Hematopoietic multipotent progenitor cell treated with erythropoietin and hydrocortisone succinate and interleukin-3 and kit ligand, for 15 days (in vitro differentiated cells): ENCODE results near the gene CHST1.

ENCODE experiments used
- DNase-seq: peaks from one replicate; pipeline ENCODE4 v3.0.0-alpha.2; 2015; ENCODE audit warnings: low spot score

Gene CHST1

DNA sequence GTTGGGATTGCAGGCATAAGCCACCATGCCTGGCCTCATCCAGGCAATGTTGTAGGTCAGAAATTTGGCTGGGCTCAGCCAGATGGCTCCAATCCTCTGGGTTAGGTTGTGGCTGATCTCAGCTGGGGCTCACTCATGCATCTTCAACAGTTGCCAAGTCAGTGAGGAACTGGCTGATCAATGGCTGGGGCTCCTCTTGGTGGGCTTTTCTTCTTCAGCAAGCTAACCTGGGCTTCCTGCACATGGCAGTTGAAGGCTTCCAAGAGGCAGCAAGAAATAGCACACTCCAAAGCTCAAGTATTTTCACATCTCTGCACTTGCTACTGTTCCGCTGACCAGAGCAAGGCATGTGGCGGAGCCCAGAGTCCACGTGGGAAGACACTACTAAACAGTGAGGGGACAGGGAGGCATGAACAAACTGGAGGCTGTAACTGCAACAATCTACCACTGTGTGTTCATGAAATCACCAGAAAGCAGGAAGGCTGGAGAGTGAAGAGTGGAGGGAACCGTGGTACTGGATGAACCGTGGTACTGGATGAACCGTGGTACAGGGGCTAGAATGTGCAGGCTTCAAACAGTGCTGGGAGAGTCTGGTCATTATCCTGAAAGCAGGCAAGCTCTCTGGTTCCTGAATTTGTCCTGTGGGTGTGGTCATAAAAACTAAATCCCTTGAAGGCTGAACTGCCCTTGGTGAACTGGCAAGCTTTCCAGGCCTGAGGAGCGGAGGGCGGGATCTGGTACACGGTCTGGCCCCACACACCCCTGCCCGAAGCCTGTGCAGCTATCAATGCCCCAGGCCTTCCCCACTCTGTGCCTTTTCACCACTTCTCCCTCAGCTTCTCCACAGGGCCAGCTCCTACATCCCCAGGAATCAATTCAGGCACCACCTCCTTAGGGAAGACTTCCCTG lies 20.2 kb downstream of the CHST1 start:
- no peak for DNase-seq

DNA sequence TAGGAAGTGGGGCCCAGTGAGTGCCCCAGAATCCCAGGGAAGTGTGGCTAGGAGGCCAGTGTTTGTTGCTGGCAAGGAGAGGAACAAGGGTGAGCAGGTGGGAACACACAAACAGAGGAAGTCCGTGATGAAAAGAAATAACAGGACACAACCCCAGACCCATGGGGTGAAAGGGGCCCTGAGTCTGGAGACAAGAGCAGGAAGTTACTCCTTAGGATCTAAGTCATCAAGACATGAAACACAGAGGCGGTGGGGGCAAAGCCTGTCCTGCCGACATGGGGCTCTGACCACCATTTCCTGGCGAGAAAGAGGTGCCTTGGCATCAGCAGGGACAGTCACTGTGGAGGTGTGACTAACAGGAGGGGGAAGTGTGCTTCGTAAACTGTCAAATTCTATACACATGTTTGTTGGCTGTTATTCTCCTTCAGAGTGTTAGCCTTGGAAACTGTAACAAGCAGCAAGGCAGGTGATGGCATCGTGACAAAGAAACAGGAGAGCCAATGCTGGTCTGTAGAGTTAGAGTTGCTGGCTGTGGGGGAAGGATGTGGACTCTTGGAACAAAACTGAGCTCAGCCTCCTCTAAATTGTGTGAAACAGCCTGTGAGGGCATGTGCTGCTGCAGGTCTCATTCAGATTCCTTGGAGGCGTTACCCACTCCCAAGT lies 21.7 kb downstream of the CHST1 start:
- DNase-seq: no peak

DNA sequence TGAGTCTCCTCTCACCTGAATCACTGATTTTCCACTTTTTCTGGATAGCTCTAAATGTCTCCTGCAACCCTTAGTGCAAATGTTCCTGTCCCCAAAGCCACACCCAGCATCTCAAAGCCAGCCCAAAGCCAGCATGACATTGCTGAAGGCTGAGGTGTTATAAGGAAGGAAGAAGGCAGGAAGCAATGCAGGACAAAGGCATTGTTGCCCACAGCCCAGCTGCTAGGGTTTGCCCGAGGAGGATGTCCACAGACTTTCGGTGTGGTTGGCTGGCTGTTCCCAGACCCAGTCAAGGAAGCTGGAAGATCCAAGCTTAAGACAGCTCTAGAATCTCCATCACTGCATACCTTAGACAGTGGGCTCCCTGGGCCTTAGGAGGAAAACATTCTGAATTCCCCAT lies 23.5 kb downstream of the CHST1 start:
- no peak for DNase-seq

DNA sequence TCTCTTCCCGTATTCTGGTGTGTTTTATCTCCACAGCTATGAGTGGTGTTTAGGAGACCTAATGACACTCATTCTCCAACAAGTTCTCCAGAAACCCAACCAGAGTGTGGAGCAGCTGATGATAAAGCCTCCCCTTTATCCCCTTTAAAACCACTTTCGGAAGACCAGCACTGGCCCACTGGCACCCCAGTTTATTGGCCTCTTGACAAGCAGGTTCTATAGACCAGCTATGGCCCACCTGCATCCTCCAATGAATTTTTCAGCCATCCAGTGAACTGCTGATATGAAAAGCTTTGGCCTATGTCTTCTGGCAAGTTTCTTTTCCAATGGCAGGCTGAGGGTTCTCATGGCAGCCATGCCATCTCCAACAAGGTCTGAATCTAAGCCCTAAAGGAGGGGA lies 27.4 kb downstream of the CHST1 start:
- no peak for DNase-seq

DNA sequence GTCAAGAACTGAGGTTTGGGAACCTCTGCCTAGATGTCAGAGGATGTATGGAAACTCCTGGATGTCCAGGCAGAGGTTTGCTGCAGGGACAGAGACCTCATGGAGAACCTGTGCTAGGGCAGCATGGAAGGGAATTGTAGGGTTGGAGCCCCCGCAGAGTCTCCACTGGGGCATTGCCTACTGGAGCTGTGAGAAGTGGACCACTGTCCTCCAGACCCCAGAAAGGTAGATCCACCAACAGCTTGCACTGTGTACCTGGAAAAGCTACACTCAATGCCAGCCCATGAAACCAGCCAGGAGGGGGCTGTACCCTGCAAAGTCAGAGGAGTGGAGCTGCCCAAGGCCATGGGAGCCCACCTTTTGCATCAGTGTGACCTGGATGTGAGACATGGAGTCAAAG lies 29.5 kb downstream of the CHST1 start:
- no peak for DNase-seq

DNA sequence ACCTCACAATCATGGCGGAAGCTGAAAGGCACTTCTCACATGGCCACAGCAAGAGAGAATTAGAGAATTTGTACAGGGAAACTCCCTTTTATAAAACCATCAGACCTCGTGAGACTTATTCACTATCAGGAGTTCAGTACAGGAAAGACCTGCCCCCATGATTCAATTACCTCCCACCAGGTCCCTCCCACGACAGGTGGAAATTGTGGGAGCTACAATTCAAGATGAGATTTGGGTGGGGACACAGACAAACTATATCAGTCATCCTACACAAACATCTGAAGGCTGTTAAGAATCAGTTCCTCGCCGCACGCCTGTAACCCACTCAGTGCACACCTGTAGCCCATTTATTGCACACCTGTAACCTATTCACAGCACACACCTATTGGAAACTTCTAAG lies 39.8 kb downstream of the CHST1 start:
- no peak for DNase-seq

GRCh38 chr11:45624095-45624494 lies 41.3 kb downstream of the CHST1 start:
- DNase-seq: no peak

GRCh38 chr11:45622861-45623260 lies 42.6 kb downstream of the CHST1 start:
- no peak for DNase-seq

GRCh38 chr11:45622283-45622682 lies 43.1 kb downstream of the CHST1 start:
- DNase-seq: no peak

DNA sequence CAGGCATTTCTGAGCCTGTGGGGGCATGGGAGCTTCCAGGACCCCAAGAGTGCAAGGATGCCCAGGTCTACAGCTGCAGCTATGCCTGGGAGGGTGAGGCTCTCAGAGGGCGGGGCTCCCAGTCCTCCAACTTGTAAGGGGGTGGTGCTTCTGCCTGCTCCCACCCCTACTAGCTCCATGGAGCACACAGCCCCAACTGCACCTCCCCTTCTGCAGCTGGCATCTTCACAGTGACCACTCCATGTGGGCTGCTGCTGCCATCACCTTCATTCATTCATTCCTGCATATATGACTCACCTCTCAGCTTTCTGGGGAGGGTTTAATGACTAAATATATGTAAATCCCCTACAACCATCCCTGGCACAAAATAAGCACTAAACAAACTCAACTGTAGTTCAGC lies 43.8 kb downstream of the CHST1 start:
- DNase-seq: no peak

DNA sequence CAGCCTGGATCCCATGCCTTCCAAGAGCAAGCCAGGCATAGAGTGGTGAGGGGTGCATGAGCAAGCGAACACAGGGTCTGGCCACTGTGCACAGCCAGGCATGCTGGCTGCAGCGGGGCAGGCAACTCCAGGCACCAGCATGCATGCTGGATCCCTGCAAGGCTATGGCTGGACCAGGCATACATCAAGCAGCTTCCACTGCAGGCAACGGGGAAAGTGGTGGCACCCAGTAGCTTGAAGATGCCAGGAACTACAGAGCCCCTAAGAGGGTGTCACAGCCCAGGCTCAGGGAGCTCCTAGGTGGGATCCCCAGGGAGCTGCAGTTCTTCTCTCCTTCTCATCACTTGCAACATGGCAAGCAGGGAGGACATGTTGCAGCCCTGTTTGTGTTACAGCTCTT lies 45.2 kb downstream of the CHST1 start:
- no peak for DNase-seq

DNA sequence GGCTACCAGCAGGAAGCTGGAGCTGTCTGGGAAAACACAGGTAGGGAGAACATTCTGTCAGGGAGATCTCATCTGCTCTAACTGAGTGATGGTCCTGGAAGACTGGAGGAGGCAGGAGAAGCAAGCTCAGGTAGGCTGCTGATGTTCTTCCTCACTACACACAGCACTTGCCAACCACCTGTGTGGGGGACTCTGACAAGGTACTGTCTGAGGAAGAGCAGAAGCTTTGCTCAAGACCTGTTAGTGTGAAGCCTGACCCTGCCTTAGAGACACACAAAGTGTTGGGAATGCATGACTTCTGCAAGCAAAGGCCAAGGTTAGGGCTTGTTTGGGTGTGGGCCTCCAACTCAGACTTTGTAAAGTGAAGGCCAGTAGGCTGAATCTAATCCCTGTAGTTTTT lies 46.5 kb downstream of the CHST1 start:
- DNase-seq: no peak

DNA sequence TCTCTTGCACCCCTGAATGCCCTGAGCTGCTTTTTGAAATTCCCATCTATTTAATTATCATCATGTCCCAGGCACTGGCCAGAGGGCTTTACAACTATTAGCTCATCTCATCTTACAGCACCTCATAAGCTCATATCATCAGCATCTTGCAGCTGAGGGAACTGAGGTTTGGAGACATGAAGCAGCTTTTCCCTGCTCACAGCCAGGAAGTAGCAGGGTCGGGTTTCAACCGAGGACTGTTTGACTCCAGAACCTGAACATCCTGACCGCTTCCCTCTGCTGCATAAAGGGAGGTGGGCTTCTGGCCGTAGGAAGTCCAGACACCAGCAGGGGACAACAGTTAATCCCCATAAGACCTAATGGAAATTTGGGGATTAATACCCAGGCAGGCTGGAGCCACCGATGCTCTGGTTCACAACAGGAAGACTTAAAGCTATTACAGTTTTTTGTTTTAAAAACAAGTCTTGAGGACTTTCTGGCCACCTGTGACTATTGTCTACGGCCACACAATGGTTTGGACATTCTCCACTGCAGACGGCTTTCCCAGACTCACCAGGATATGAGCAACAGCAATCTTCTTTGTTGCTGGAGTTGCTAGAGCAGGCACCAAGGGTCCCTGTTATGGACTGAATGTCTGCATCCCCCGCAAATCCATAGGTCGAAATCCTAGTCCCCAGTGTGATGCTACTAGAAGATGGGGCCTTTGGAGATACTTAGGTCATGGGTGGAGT lies 47.4 kb downstream of the CHST1 start:
- DNase-seq: no peak

DNA sequence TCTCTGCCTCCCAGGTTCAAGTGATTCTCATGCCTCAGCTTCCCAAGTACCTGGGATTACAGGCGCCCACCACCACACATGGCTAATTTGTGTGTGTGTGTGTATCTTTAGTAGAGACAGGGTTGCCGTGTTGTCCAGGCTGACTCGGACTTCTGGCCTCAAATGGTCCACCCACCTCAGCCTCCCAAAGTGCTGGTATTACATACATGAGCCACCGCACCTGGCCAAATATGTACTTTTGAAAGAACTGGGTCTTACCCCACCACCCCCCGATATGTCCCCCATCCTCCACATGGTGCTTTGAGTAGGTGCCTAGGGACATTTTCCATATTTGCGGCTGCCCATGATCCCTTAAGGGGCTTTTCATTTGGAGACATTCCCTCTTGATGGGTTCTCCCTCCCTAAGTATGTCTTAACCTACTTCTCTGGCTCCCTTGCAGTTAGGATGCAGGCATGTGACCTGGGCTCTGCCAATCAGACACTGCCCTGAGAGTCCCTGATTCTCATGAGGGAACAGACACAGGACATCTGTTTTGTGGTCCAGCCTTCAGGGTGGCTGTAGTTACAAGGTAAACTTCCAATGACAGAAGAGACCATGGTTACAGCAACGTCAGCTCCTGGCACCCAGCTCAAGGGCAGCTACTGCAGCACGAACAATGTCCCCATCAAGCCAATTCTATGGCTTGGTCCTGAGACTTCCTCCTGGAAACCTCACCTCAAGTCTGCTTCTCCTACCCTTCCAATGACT lies 48.4 kb downstream of the CHST1 start:
- no peak for DNase-seq

DNA sequence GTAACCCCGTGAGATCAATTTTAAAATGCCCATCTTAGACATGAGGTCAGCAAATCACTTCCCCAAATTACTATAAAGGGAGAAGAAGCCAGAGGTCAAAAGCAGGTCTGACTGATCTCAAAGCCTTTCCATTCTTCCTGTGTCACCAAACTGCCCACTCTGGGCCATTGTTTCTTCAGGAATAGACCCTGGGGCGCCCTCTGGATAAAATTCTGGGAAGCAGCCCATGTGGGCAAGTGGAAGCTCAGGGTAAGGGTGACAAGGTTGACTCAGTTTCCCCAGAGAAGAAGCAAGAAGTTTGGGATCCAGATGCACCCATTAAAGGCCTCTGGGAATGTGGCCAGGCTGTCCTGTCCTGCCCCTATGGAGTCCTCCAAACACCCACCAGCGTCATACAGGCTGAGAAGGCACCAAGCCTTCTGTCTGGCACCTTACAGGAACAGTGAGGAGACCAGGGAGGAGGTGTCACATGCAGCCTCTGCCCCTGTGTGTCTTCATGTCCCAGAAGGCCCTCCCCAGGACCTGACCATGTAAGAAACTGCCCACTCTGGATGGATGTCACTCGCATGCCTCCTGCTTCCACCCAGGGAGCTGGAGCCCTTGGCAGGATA lies 50.1 kb downstream of the CHST1 start:
- no peak for DNase-seq

- no peak for DNase-seq
These were observed 51.1 kb downstream of the CHST1 start for GRCh38 chr11:45614196-45614828.

- no peak for DNase-seq
These were observed 54.8 kb downstream of the CHST1 start for GRCh38 chr11:45610627-45611026.

- DNase-seq: no peak
These were observed 55.5 kb downstream of the CHST1 start for GRCh38 chr11:45609902-45610301.

GRCh38 chr11:45609337-45609736 lies 56.1 kb downstream of the CHST1 start:
- DNase-seq: no peak

GRCh38 chr11:45607995-45608394 lies 57.4 kb downstream of the CHST1 start:
- no peak for DNase-seq
